OCI-LY7 (cell line): ENCODE measurements around the gene EME1. TPM values are rescaled to one million over a fixed set of nuclear protein-coding genes. Genes with fewer than 3 reads are reported as not detected.

Experiments used
- Bru-seq: library from RNA; stranded (reverse); fragments of 400-500 nt; gene quantifications from one replicate; lab custom pipeline; 2021; lab: Mats Ljungman, UMichigan
- BruChase-seq, 2 experiments: library from RNA; stranded (reverse); fragments of 400-500 nt; gene quantifications; one replicate each; lab custom pipeline; 2021; lab: Mats Ljungman, UMichigan
- BruUV-seq: library from RNA; stranded (reverse); fragments of 400-500 nt; replicated peaks from 2 replicates; lab custom pipeline; 2021; lab: Mats Ljungman, UMichigan
- CTCF ChIA-PET: fragments of 300-600 bp; sonication (Branson Sonifier 250); formaldehyde crosslinking; loops from one replicate; lab custom pipeline; 2022; ENCODE audit warnings: antibody characterized with exemption; ENCODE audit not compliant: unreplicated experiment; lab: Charles Lee
- POLR2A ChIA-PET: fragments of 300-600 bp; sonication (Branson Sonifier 250); formaldehyde crosslinking; loops from one replicate; lab custom pipeline; 2022; ENCODE audit warnings: antibody characterized with exemption; lab: Charles Lee
- DNase-seq: peaks from one replicate; pipeline ENCODE4 v3.0.0-alpha.2; 2015; ENCODE audit warnings: low spot score
- H2AFZ ChIP-seq: fragments of 200-600 bp; sonication (generic), shearing (Covaris generic); 2 replicates; pipeline ENCODE4 v1.6.1; 2014; ENCODE audit warnings: mild to moderate bottlenecking, antibody characterized with exemption, low read length, moderate library complexity
- H3K27ac ChIP-seq: fragments of 200-600 bp; sonication (generic); 2 replicates; pipeline ENCODE4 v1.5.1; 2014; ENCODE audit warnings: mixed run types, low read depth, mild to moderate bottlenecking, moderate library complexity, low read length, inconsistent platforms; ENCODE audit not compliant: poor library complexity, severe bottlenecking
- H3K36me3 ChIP-seq: fragments of 200-600 bp; sonication (generic); 2 replicates; pipeline ENCODE4 v1.6.1; 2014; ENCODE audit warnings: mild to moderate bottlenecking, antibody characterized with exemption, low read length, moderate library complexity, mixed read lengths; ENCODE audit not compliant: insufficient read depth
- H3K4me1 ChIP-seq: fragments of 200-600 bp; sonication (generic); 2 replicates; pipeline ENCODE4 v1.5.1; 2014; ENCODE audit warnings: mild to moderate bottlenecking, low read length; ENCODE audit not compliant: insufficient read depth, poor library complexity, severe bottlenecking
- H3K4me2 ChIP-seq: fragments of 200-600 bp; sonication (generic); 2 replicates; pipeline ENCODE4 v1.6.1; 2014; ENCODE audit warnings: mild to moderate bottlenecking, low read length
- H3K4me3 ChIP-seq: fragments of 200-600 bp; sonication (generic); 2 replicates; pipeline ENCODE4 v1.5.1; 2014; ENCODE audit warnings: mild to moderate bottlenecking, low read depth, low read length; ENCODE audit not compliant: poor library complexity, severe bottlenecking
- H3K79me2 ChIP-seq: fragments of 200-600 bp; sonication (generic); 2 replicates; pipeline ENCODE4 v1.6.1; 2016; ENCODE audit warnings: low read depth, mild to moderate bottlenecking, low read length, moderate library complexity, mixed read lengths; ENCODE audit not compliant: insufficient read depth
- H3K9me2 ChIP-seq: fragments of 200-600 bp; sonication (generic); 2 replicates; pipeline ENCODE4 v1.6.1; 2016; ENCODE audit warnings: mild to moderate bottlenecking, low read length, mixed read lengths; ENCODE audit not compliant: insufficient read depth
- H3K9me3 ChIP-seq: fragments of 200-600 bp; sonication (generic); 2 replicates; pipeline ENCODE4 v1.6.1; 2014; ENCODE audit warnings: mild to moderate bottlenecking, mixed run types, low read length, mixed read lengths
- H4K20me1 ChIP-seq: fragments of 200-600 bp; sonication (generic); 2 replicates; pipeline ENCODE4 v1.6.1; 2014; ENCODE audit warnings: mild to moderate bottlenecking, antibody characterized with exemption, low read length, moderate library complexity, mixed read lengths; ENCODE audit not compliant: insufficient read depth
- CTCF ChIP-seq: fragments of 200-600 bp; sonication (generic); conservative IDR thresholded peaks from 2 replicates; pipeline ENCODE4 v1.5.1; 2014; ENCODE audit warnings: mild to moderate bottlenecking, antibody characterized with exemption, low read length, moderate library complexity, mixed read lengths
- EZH2phosphoT487 ChIP-seq: fragments of 200-600 bp; sonication (generic); IDR thresholded peaks from 2 replicates; pipeline ENCODE4 v1.6.1; 2018; ENCODE audit warnings: low read depth, borderline replicate concordance, mild to moderate bottlenecking, mixed run types, antibody characterized with exemption, low read length, moderate library complexity, mixed read lengths
- intact Hi-C: fragments of 100-400 bp; cut with micrococcal nuclease; formaldehyde crosslinking; loops from one replicate; pipeline ENCODE4 v1.10.0; 2022; ENCODE audit not compliant: unreplicated experiment
- long read RNA-seq: library from polyadenylated mRNA; stranded (forward); transcript quantifications from one replicate; pipeline ENCODE4 v2.0.0, GENCODE V29; 2022
- total RNA-seq, 2 experiments: library from RNA; depleted of rRNA in 1 of 2; stranded (reverse); fragments of >200 nt in 1 of 2; shearing (Covaris generic) in 1 of 2; gene quantifications; 2 replicates each; pipeline ENCODE4 v1.2.3, GENCODE V29; 2014 to 2022

EME1 gene
- total RNA-seq (2014; rRNA removed; shearing (Covaris generic)) (25.2 and 34.0 TPM in 2 replicates), total RNA-seq (2022) (34.2 and 38.2 TPM in 2 replicates), Bru-seq, nascent RNA (percentile 63 among the genes with signal in this experiment), BruChase-seq, experiment 1, labeled RNA remaining after a 6-hour chase (percentile 53 among the genes with signal in this experiment), BruChase-seq, experiment 2, labeled RNA remaining after a 2-hour chase (percentile 60 among the genes with signal in this experiment)
- long read RNA-seq, transcript EME1-201 (9 exons, 2,339 nt), result major isoform, 23 of 79 reads
- long read RNA-seq, partial matches to known transcripts, result 6 of 79 reads
- long read RNA-seq, other reads (novel, unspliced or antisense), result 47 of 79 reads

GRCh38 chr17:50372758-50373556 is at the start of gene EME1, which contains the start of gene MRPL27:
TSS of gene EME1 (plus strand) at chr17:50373229. CDS start at chr17:50375209, 1,980 bp downstream.
TSS of gene MRPL27 (minus strand) at chr17:50373184. CDS start at chr17:50373170, 14 bp downstream.
- H3K4me3 ChIP-seq, result peak within 1 kb of the TSS; percentile 91
- no peak for TF ChIP-seq EZH2phosphoT487
- no peak for TF ChIP-seq CTCF

GRCh38 chr17:50325906-50326305 is 47.1 kb upstream of the EME1 start:
- H4K20me1 ChIP-seq, result no peaks in the 10 kb centered on the region
- H3K4me3 ChIP-seq, result no peak overlapping the region
- H3K4me2 ChIP-seq, result no peak overlapping the region
- POLR2A ChIA-PET, result no interaction called here
- intact Hi-C loops, result no loop called here
- H3K9me2 ChIP-seq, result no peaks in the 10 kb centered on the region
- no peak overlapping the region for H2AFZ ChIP-seq
- no peaks in the 10 kb centered on the region for H3K9me3 ChIP-seq
- H3K4me1 ChIP-seq, result peaks cover 5% of the 10 kb centered on the region
- TF ChIP-seq CTCF, result no peak
- TF ChIP-seq EZH2phosphoT487, result no peak
- H3K27ac ChIP-seq, result no peak overlapping the region
- no peaks in the 10 kb centered on the region for H3K79me2 ChIP-seq
- no TSS peak for BruUV-seq
- H3K36me3 ChIP-seq, result no peaks in the 10 kb centered on the region
- CTCF ChIA-PET, result no interaction called here
- DNase-seq, result no peak

More at GRCh38 chr17:50372758-50373556, at the start of gene EME1, which contains the start of gene MRPL27:
- H2AFZ ChIP-seq, result peak within 1 kb of the TSS; percentile 77
- intact Hi-C loops, result loop anchor here (1.0 kb wide), 1 partner anchor 24 kb away; the partner anchor contains the start of gene LRRC59
- H3K4me1 ChIP-seq, result peaks cover 15% of the 10 kb centered on the region
- BruUV-seq, result no TSS peak
- no peaks in the 10 kb centered on the region for H3K9me2 ChIP-seq
- H3K27ac ChIP-seq, result peak within 1 kb of the TSS; percentile 83
- H4K20me1 ChIP-seq, result no peaks in the 10 kb centered on the region
- DNase-seq, result peak; percentile 95
- peaks cover 27% of the 10 kb centered on the region for H3K79me2 ChIP-seq
- ChIA-PET POLR2A (interaction anchor here (0.6 to 4.7 kb wide), 7 partner anchors 11 to 292 kb away, joined by 3 to 33 read pairs (median 8); partner anchors contain the start of gene LRRC59), CTCF (interaction anchor here (0.6 to 1.0 kb wide), 2 partner anchors 25 to 105 kb away, joined by 3 to 4 read pairs; partner anchors contain the start of gene LRRC59)
- H3K4me2 ChIP-seq, result peak within 1 kb of the TSS; percentile 77
- H3K9me3 ChIP-seq, result no peaks in the 10 kb centered on the region
- H3K36me3 ChIP-seq, result peaks cover 67% of the 10 kb centered on the region
